Esophagus muscularis mucosa (tissue), 3 donors: ENCODE measurements around the gene AOC2.

ENCODE experiments used
- CTCF ChIP-seq, 3 experiments: fragments of 200-600 bp in 2 of 3; fragments of 450-650 bp in 1 of 3; sonication (generic) in 2 of 3; IDR thresholded peaks; one replicate each; pipeline ENCODE4 v1.5.1; 2017 to 2019; ENCODE audit warnings: antibody characterized with exemption in 3 of 3, mild to moderate bottlenecking in 2 of 3, moderate library complexity in 1 of 3
- POLR2A ChIP-seq: fragments of 450-650 bp; IDR thresholded peaks from one replicate; pipeline ENCODE4 v1.6.1; 2017; ENCODE audit warnings: antibody characterized with exemption, moderate library complexity, mild to moderate bottlenecking, low read depth
- POLR2AphosphoS5 ChIP-seq, 2 donors: sonication (generic); formaldehyde crosslinking; IDR thresholded peaks; one replicate each; pipeline ENCODE4 v1.6.1; 2017; ENCODE audit warnings: antibody characterized with exemption in 2 of 2

GRCh38 chr17:42868338-42868737 lies 24.0 kb downstream of the AOC2 start:
- TF ChIP-seq CTCF (IDR thresholded peaks at IDR 0.05) (no peak), POLR2AphosphoS5 (IDR thresholded peaks at IDR 0.05) (no peak), POLR2A (no peak)
